ENCODE data around the gene AGPAT4.

- no peak for TF ChIP-seq CTCF (conservative IDR thresholded peaks at IDR 0.05)
- no peak for TF ChIP-seq EZH2 (IDR thresholded peaks at IDR 0.05; ENCODE audit: low read depth)
Observed at GRCh38 chr6:161154796-161155335, 119.0 kb downstream of the AGPAT4 start.
